ENCODE results near the gene BAK1. TPM values are rescaled to one million over a fixed set of nuclear protein-coding genes. Genes with fewer than 3 reads are reported as not detected.
A peak's percentile ranks its signal among the peaks of the same experiment; 100 is the strongest.

Gene BAK1
- total RNA-seq, 2 donors from 2014 or later: 13.8 to 14.0 TPM

DNA sequence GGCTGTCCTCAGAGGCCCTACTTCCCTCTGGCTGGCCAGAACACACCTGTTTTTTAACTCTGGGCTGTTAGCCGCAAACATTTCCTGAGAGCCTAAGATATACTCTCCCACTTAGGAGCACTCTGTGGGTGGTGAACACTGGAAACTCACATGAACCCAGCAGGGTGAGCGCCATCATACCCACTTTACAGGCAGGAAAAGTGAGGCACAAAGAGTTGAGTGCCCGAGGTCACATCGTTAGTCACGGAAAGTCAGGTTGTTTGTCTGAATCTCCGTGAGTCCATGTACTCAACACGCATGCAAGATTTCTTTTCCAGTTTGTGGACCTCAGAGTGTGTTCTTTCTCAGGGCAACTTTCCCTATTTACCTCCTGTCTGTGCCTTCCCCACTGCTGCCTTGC is 1.9 kb downstream of the BAK1 start:
- Histone ChIP-seq H3K27ac (peak overlapping the region in 1 of 2 donors; percentile 91), H3K27me3 (replicated peaks; ENCODE audit: insufficient read depth) (no peaks in the 10 kb centered on the region)
- no peak for ATAC-seq (ENCODE audit: insufficient number of reproducible peaks, low FRiP score, low read depth)

GRCh38 chr6:33577718-33578117 is 2.4 kb downstream of the BAK1 start:
- Histone ChIP-seq H3K4me1 (ENCODE audit: control insufficient read depth in 1 of 2, low read depth in 2 of 2) (peaks cover 16 to 21% of the 10 kb centered on the region in 2 donors), H3K4me3 (peak overlapping the region; percentile 98), H3K9me3 (no peaks in the 10 kb centered on the region), H3K36me3 (peaks cover 16% of the 10 kb centered on the region), H3K27ac (peak overlapping the region in 1 of 2 donors; percentile 13), H3K27me3 (replicated peaks; ENCODE audit: insufficient read depth) (no peaks in the 10 kb centered on the region)
- TF ChIP-seq, protein P1, sequence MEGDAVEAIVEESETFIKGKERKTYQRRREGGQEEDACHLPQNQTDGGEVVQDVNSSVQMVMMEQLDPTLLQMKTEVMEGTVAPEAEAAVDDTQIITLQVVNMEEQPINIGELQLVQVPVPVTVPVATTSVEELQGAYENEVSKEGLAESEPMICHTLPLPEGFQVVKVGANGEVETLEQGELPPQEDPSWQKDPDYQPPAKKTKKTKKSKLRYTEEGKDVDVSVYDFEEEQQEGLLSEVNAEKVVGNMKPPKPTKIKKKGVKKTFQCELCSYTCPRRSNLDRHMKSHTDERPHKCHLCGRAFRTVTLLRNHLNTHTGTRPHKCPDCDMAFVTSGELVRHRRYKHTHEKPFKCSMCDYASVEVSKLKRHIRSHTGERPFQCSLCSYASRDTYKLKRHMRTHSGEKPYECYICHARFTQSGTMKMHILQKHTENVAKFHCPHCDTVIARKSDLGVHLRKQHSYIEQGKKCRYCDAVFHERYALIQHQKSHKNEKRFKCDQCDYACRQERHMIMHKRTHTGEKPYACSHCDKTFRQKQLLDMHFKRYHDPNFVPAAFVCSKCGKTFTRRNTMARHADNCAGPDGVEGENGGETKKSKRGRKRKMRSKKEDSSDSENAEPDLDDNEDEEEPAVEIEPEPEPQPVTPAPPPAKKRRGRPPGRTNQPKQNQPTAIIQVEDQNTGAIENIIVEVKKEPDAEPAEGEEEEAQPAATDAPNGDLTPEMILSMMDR (IDR thresholded peaks at IDR 0.05): no peak
- DNase-seq (ENCODE audit: low spot score) (no peak), ATAC-seq (ENCODE audit: insufficient number of reproducible peaks, low FRiP score, low read depth) (no peak)

More for the DNA sequence above, 1.9 kb downstream of the BAK1 start:
- DNase-seq (ENCODE audit: low spot score): no peak
- TF ChIP-seq, protein P1 (IDR thresholded peaks at IDR 0.05): no peak
- Histone ChIP-seq H3K4me3 (peak overlapping the region; percentile 98), H3K9me3 (no peaks in the 10 kb centered on the region), H3K4me1 (ENCODE audit: control insufficient read depth in 1 of 2, low read depth in 2 of 2) (peaks cover 16 to 21% of the 10 kb centered on the region in 2 donors), H3K36me3 (peaks cover 16% of the 10 kb centered on the region)

DNA sequence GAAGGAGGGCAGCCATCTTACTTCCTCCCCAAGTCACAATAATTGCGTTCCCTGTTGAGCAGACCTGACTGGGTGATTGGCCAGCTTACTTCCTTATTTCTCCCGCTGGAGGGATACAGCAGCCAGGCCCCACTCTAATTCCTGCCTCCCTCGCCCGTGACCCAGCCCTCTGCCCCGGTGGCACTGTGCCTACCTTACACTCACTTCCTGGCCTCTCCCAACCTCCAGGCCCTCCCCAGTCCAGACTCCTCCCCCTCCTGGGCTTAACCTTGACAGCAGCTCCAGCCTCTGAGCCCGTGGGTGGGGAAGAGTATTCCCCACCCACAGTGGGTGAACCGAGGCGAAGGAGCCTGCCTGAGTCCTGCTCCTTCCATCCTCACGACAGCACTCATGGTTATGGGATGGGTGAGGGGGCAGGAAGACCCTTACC is 3.0 kb downstream of the BAK1 start:
- no peak overlapping the region for H3K4me3 ChIP-seq
- peaks cover 16% of the 10 kb centered on the region for H3K36me3 ChIP-seq
- DNase-seq (ENCODE audit: low spot score) (no peak), ATAC-seq (ENCODE audit: insufficient number of reproducible peaks, low FRiP score, low read depth) (no peak)
- H3K27ac ChIP-seq: peak overlapping the region in 1 of 2 donors; percentile 13
- peaks cover 16 to 22% of the 10 kb centered on the region in 2 donors for H3K4me1 ChIP-seq (ENCODE audit: control insufficient read depth in 1 of 2, low read depth in 2 of 2)
- TF ChIP-seq, protein P1 (IDR thresholded peaks at IDR 0.05): no peak
- H3K9me3 ChIP-seq: no peaks in the 10 kb centered on the region
- H3K27me3 ChIP-seq (replicated peaks; ENCODE audit: insufficient read depth): no peaks in the 10 kb centered on the region

DNA sequence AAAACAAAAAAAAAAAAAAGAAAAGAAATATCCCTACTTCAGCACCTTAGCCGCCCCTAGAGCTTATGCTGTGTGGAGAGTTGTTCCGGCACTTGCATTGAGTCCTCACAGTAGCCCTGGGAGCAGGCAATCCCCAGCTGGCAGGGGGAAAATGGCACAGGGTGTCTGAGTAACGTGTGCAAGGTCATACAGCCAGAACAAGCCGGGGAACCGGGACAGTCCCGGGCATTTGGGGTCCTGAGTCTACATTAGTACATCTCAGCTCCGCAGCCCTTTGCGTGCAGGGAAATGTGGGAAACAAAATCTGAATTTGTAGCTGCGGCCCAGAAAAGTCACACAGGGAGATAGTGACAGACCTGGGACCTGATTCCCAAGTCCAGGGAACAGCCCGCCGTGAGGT is 3.4 kb downstream of the BAK1 start:
- ATAC-seq (ENCODE audit: insufficient number of reproducible peaks, low FRiP score, low read depth): no peak
- Histone ChIP-seq H3K9me3 (no peaks in the 10 kb centered on the region), H3K36me3 (peaks cover 16% of the 10 kb centered on the region), H3K27ac (peak overlapping the region in 1 of 2 donors; percentile 13), H3K4me1 (ENCODE audit: control insufficient read depth in 1 of 2, low read depth in 2 of 2) (peaks cover 18 to 27% of the 10 kb centered on the region in 2 donors), H3K4me3 (no peak overlapping the region), H3K27me3 (replicated peaks; ENCODE audit: insufficient read depth) (no peaks in the 10 kb centered on the region)
- TF ChIP-seq, protein P1 (IDR thresholded peaks at IDR 0.05): no peak
- DNase-seq (ENCODE audit: low spot score): no peak

- Histone ChIP-seq H3K27ac (no peak overlapping the region), H3K4me1 (ENCODE audit: control insufficient read depth in 1 of 2, low read depth in 2 of 2) (peaks cover 15 to 26% of the 10 kb centered on the region in 2 donors), H3K9me3 (no peaks in the 10 kb centered on the region), H3K4me3 (no peak overlapping the region), H3K27me3 (replicated peaks; ENCODE audit: insufficient read depth) (no peaks in the 10 kb centered on the region), H3K36me3 (peaks cover 16% of the 10 kb centered on the region)
- TF ChIP-seq, protein P1 (IDR thresholded peaks at IDR 0.05): no peak
- DNase-seq (ENCODE audit: low spot score) (no peak), ATAC-seq (ENCODE audit: insufficient number of reproducible peaks, low FRiP score, low read depth) (no peak)
Observed at GRCh38 chr6:33575211-33575610, 4.9 kb downstream of the BAK1 start.

Data from thoracic aorta (tissue), 2 donors.